Suppressor macrophage treated with lipopolysaccharide for 4 hours (primary cell): ENCODE data around the gene BUD31.
A peak's percentile ranks its signal among the peaks of the same experiment; 100 is the strongest.
"Not testable (repeated sequence)": the region's sequence is repeated elsewhere in the genome, so short reads cannot be mapped to it uniquely, and the experiment has no call there.

Experiments
- DNase-seq: peaks from one replicate; pipeline ENCODE4 v3.0.0-alpha.2; 2020

Gene BUD31

DNA sequence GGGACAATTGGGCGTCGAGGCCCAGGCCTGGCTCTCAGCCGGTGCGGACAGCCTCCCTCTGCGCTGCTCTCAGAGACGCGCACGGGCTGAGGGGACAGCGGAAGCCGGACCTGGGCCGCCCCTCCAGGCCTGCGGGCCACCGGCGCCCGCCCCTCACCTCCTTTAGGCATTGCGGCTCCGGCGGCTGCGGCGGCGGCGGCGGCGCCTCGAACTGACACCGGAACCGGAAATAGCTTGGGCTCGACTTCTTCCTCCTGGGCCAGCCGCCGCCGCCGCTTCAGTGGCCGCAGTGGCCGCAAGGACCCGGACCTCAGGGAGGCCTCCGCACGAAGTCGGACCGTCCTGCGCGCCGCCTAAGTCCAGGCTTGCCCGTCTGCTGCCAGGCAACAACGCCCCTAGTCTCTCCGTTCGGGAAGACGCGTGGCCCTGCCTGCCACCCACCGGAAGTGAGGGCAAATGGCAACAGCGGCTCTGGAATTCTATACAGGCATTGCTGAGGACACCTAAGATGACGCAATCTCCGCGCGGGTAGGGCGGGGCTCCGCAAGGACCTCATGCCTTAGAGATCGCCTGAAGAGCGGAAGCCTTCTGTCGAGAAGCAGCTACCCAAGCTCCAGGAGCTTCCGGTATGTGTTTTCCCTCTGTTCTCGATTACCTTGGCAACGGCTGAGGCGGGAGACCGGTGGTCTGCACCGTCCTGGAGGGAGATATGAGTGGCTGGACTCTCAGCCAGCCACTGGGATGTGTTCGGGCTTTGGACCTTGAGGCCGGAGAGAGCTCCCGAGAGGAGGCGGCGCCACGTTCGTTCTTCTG, at the start of gene BUD31, which contains the start of gene PDAP1:
Gene BUD31 (plus strand): TSS at position 591 of the 813 bp plus-strand sequence. CDS start 2,124 bp downstream, outside the sequence.
Gene PDAP1 (minus strand): TSS at position 219 of the 813 bp plus-strand sequence. CDS start 49 bp downstream, at position 170.
- peak; percentile 95 for DNase-seq

GRCh38 chr7:99359465-99360154, 49.2 kb upstream of the BUD31 start:
- DNase-seq: no peak

- no peak for DNase-seq
These were observed 46.0 kb upstream of the BUD31 start for GRCh38 chr7:99362801-99363200.

DNA sequence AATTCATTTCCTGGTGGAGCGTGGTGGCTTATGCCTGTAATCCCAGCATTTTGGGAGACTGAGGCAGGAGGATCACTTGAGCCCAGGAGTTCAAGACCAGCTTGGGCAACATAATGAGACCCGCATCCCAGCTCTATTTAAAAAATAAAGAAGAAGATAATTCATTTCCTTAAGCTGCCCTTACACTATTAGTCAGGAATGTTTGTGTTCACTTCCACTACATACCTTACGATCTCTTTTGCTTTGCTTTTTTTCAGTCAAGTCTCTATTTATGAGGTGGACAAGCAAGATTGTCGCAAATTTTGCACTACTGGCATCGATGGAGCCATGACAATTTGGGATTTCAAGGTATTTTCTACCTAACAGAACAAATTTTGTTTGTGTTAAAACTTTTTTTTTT, 45.5 kb upstream of the BUD31 start:
- DNase-seq: no peak

GRCh38 chr7:99365318-99366141, 43.2 kb upstream of the BUD31 start:
- peak; percentile 24 for DNase-seq

- DNase-seq: no peak
These were observed 42.1 kb upstream of the BUD31 start for GRCh38 chr7:99366646-99367045.

GRCh38 chr7:99368750-99369389, 39.9 kb upstream of the BUD31 start:
- DNase-seq: no peak

DNA sequence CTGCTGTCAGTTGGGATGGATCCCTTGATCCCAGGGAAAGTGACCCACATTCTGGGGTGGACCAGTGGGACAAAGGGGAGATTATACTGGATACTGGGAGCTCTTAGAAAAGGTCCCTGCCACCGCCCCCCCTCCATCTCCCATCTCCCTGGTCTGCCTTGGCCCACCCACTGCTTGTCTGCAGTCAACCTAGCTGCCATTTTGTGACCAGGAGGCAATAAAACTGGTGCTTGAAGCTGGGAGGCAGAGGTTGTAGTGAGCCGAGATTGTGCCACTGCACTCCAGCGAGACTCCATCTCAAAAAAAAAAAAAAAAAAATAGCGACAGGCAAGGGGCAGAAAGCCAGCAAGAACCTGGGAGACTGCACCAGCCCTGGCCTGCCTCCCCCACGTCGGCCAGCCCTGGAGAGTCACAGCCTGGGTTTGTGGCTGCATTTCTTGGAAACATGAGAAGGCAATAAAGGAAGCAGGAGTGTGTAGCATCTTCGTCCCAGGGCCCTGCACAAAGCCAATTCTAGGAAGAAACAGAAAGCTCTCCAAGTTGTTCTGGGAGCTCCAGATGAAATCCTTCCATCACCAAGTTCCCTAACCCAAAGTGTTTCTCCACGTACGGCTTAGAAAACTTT, 38.9 kb upstream of the BUD31 start:
- DNase-seq: no peak

DNA sequence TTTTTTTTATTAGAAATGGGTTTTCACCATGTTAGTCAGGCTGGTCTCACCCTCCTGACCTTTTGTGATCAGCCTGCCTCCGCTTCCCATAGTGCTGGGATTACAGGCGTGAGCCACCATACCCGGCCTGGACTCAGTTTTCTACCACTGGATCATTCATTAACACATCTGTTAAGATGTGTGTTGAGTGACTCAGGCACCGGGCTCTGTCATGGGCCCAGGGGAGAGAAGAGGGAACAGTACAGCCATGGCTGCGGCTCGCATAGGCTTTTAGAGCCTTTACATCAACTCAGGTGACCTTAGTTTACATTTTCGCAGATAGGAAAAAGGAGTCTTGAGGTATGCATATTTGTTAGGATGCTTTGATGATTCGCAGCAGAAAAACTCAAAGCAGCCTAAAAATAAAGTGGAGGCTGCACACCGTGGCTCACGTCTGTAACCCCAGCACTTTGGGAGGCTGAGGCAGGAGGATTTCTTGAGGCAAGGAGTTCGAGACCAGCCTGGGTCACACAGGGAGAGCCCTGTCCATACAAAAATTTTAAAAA, 37.3 kb upstream of the BUD31 start:
- no peak for DNase-seq

DNA sequence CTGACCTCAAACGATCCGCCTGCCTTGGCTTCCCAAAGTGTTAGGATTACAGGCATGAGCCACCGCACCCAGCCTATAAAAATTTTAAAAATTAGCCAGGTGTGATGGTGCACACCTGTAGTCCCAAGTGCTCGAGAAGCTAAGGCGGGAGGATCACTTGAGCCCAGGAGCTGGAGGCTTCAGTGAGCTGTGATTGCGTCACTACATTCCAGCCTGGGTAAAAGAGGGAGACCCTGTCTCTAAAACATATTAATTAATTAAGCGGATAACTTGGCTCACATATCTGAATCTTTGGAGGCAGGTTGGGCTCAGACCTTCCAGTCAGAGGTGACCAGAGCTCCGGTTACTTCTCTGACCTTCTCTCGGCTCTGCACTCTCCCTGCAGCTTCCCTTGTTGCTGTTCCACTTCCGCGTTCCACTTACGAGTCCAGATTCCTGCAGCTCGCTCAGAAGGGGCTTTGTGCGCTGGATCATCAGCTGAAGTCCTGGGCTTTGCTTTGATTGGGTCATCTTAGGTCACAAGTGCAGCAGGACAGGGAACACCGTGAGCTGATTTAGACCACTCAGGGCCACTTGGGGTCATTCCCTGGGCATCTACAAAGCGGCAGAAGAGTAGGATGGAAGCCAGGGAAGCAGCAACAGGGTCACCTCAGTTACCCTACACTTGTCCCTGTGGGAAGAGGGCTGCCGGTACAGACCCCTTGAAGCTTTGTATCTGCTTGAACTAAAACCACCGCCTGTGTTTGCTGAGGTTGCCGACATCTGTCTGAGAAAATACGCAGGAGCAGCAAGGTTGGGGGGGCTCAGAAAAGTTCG, 36.3 kb upstream of the BUD31 start:
- DNase-seq: no peak

DNA sequence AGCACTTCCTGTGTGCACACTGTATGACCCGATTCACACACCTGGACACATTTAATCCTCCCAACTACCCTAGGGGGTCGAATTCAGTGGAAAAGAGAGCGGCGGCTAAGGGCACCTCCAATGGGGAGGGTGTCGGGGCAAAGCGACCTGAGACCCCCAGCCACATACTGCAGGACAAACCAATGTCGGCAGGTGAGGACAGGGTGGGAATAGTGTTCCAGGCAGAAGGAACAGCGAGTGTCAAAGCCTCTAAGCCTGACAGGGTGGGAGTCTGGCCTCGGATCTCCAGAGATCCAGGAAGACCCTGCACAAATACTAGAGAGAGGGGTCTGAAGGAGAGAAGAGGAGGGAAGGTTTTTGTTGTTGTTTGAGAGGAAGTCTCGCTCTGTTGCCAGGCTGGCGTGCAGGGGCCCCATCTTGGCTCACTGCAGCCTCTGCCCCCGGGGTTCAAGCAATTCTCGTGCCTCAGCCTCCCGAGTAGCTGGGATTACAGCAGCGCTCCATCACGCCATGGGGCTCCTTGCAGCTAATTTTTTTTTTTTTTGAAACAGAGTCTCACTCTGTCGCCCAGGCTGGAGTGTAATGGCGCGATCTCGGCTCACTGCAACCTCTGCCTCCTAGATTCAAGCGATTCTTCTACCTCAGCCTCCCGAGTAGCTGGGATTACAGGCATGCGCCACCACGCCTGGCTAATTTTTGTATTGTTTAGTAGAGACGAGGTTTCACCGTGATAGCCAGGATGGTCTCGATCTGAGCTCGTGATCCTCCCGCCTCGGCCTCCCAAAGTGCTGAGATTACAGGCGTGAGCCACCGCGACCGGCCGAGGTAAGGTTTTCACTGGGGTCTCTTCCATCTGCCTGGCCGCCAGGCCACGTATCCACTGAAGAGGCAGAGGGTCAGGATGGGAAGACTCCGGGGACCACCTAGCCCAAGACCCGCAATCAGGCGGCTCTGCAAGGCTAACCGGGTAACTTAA, 35.4 kb upstream of the BUD31 start:
- DNase-seq: no peak

DNA sequence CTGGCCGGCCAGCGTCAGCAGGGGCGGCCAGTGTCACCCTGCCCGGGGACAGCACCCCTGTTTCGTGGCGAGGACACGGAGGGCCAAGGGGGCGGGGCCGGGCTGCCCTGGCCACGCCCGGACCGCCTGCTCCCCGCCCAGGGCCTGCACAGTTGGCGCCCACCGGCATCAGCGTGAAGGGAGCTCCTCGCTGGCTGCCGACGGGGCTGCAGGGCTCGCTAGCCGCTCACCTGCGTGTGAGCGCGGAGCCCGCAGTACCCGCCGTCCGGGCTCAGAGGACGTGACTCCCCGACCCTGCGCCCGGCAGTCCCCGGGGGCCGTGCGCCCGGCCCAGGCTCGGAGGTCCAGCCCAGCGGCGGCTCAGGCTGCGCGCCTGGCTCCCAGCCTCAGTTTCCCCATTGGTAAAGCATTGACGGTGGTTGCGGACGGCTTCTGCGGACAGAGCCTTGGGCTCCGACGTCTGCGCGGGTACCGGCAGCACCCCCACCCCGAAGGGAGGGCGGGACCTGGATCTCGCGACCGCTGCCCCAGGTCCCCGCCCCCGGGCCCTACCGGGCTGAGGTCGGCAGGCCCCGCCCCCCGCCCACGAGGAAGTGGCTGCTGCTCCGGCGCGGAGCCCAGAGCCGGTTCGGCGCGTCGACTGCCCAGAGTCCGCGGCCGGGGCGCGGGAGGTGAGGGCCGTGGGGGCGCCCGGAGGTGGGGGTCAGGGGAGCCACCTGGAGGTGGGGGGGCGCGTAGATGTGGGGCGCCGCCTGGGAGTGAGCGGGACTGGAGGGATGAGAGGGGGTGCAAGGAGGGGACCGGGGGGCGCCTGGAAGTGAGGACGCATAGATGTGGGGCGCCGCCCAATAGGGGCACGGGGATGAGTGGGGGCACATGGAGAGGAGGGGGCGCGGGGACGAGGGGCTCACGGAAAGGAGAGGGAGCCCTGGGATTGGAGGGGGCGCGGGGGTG, 34.4 kb upstream of the BUD31 start, which contains the start of gene ARPC1B:
Gene ARPC1B (plus strand): TSS at position 620 of the 954 bp plus-strand sequence. CDS start 10,985 bp downstream, outside the sequence.
- DNase-seq: peak; percentile 94

DNA sequence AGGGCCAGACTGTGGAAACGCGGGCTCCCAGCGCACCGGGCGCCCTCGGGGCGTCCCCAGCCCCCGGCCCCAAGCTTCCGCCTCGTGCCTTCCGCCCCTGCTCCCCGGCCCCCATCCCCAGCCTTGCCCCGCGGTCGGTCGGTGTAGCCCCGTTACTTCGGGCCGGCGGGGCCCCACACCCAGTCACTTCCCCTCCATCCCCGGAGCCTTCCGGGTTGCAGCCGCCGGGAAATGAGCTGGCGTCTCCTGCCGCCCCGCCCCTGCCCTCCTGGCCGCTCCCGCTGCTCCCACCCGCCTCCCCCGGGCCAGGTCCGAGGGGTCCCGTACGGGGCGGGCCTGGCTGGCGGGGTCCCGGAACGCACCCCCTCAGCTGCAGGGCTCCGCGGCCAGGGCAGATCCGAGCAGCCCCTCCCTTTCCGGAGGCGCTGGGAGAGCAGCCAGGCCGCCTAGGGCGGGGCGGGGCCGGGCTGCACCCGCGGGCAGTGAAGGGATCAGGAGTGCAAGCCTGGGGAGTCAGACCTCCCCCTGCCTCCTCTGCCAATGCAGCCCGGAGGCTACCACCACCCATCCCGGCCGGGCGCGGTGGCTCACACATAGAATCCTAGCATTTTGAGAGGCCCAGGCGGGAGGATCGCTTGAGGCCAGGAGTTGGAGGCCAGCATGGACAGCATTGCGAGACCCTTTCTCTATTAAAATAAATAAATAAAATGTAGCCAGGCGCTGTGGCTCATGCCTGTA, 33.5 kb upstream of the BUD31 start:
- peak; percentile 81 for DNase-seq

DNA sequence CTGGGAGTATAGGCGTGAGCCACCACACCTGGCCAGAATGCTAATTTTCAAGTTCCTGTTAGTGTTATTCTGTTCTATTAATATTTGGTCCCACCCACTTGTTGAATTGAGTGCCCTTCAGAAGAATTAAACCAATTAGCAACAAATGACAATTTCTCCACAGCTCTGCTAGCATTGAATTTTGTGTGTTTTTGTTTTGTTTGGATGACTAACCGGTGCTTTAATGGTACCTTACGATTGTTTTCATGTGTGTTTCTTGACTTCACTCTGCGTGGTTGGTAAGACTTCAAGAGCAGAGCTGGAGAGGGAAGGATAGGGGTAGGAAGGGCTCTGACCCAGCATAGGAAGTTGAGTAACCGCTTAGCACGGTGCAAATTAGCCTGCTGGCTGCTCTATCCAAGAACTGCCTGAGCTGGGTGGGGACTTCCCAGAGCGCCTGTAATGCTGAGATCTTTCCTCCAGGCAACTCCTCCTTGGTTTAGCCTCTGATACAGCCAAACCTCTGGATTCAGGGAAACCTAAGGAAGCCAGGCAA, 29.7 kb upstream of the BUD31 start:
- DNase-seq: peak; percentile 93

- not testable (repeated sequence) for DNase-seq
These were observed 29.1 kb upstream of the BUD31 start for GRCh38 chr7:99379693-99380031.

- peak; percentile 96 for DNase-seq
These were observed 28.5 kb upstream of the BUD31 start for GRCh38 chr7:99380032-99380822.
